NCI-H187 treated with DMSO at 0.1 percent for 48 hours (cell line): ENCODE results near the gene PRR15.
A peak's percentile ranks its signal among the peaks of the same experiment; 100 is the strongest.

Source experiments
- DNase-seq: peaks from one replicate; lab custom pipeline; 2025; lab: John Stamatoyannopoulos, UW

The PRR15 gene

GRCh38 chr7:29569648-29570047, 6.0 kb downstream of the PRR15 start:
- no peak for DNase-seq

GRCh38 chr7:29572558-29572957, 8.9 kb downstream of the PRR15 start:
- no peak for DNase-seq

- DNase-seq, result peak; percentile 86
Measured at GRCh38 chr7:29573567-29573966, 9.9 kb downstream of the PRR15 start.

GRCh38 chr7:29574659-29575058, 11.0 kb downstream of the PRR15 start:
- DNase-seq, result no peak

GRCh38 chr7:29587195-29587808, 23.7 kb downstream of the PRR15 start:
- no peak for DNase-seq

- DNase-seq, result no peak
Measured at GRCh38 chr7:29588212-29588611, 24.6 kb downstream of the PRR15 start.

- DNase-seq, result no peak
Measured at GRCh38 chr7:29588900-29589696, 25.5 kb downstream of the PRR15 start.

GRCh38 chr7:29592866-29593265, 29.2 kb downstream of the PRR15 start:
- no peak for DNase-seq

GRCh38 chr7:29593459-29593858, 29.8 kb downstream of the PRR15 start:
- no peak for DNase-seq

GRCh38 chr7:29596593-29597178, 33.1 kb downstream of the PRR15 start:
- no peak for DNase-seq

GRCh38 chr7:29597266-29597665, 33.6 kb downstream of the PRR15 start:
- DNase-seq, result no peak

- no peak for DNase-seq
Measured at GRCh38 chr7:29598137-29598536, 34.5 kb downstream of the PRR15 start.

GRCh38 chr7:29598613-29599012, 35.0 kb downstream of the PRR15 start:
- no peak for DNase-seq

- DNase-seq, result no peak
Measured at GRCh38 chr7:29599026-29599425, 35.4 kb downstream of the PRR15 start.

GRCh38 chr7:29600661-29601060, 37.0 kb downstream of the PRR15 start:
- DNase-seq, result no peak

GRCh38 chr7:29604052-29604451, 40.4 kb downstream of the PRR15 start:
- DNase-seq, result no peak

- DNase-seq, result no peak
Measured at GRCh38 chr7:29604702-29605101, 41.1 kb downstream of the PRR15 start.

GRCh38 chr7:29605671-29606070, 42.0 kb downstream of the PRR15 start:
- no peak for DNase-seq

- DNase-seq, result no peak
Measured at GRCh38 chr7:29606287-29606721, 42.7 kb downstream of the PRR15 start.

GRCh38 chr7:29606830-29607229, 43.2 kb downstream of the PRR15 start:
- no peak for DNase-seq

- no peak for DNase-seq
Measured at GRCh38 chr7:29607259-29607658, 43.6 kb downstream of the PRR15 start.

- DNase-seq, result no peak
Measured at GRCh38 chr7:29607889-29608288, 44.3 kb downstream of the PRR15 start.
